ENCODE results near the gene OCEL1. TPM values are rescaled to one million over a fixed set of nuclear protein-coding genes. Genes with fewer than 3 reads are reported as not detected.

OCEL1 gene
- total and polyA plus RNA-seq, 2 donors (not counting 1 experiment from before 2014, with no cell fraction given) = 28.5 to 30.5 TPM

DNA sequence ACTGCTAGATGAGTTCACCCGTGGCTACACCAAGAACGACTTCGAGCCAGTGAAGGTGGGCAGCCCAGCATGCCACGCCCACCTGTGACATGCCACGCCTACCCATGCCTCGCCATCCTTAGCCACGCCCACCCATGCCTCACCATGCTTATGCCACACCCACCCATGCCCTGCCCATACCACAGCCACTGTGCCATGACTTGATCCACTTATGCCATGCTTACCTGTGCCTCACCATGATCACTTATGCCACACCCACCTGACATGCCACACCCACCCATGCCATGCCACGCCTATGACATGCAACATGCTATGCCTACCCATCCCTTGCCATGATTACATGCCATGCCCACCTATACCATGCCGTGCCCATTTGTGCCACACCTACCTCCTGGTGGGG lies 23.8 kb upstream of the OCEL1 start:
- Histone ChIP-seq H3K4me2 (replicated peaks; ENCODE audit: low read depth, low read length, poor library complexity, severe bottlenecking) (no peak overlapping the region), H3K9ac (ENCODE audit: low read length) (no peak overlapping the region), H3K79me2 (ENCODE audit: control insufficient read depth, insufficient read depth, low read length) (no peaks in the 10 kb centered on the region), H3K4me3 (ENCODE audit: control extremely low read depth in 1 of 5, extremely low read depth in 1 of 5, insufficient read depth in 1 of 5, low read depth in 2 of 5, low read length in 4 of 5) (no peak overlapping the region), H3K9me3 (ENCODE audit: control extremely low read depth in 1 of 3, control insufficient read depth in 2 of 3, insufficient read depth in 1 of 3, low read length in 2 of 3) (no peaks in the 10 kb centered on the region), H3K36me3 (replicated peaks in 1 of 2; ENCODE audit: control extremely low read depth in 1 of 2, control insufficient read depth in 1 of 2, extremely low read depth in 1 of 2, insufficient read depth in 2 of 2, low read length in 1 of 2) (peaks cover 4 to 78% of the 10 kb centered on the region in 2 experiments), H3K27ac (ENCODE audit: low read length in 2 of 2) (no peak overlapping the region), H2AFZ (ENCODE audit: insufficient read depth, low read depth, low read length, poor library complexity, severe bottlenecking) (no peak overlapping the region), H3K27me3 (replicated peaks in 1 of 4; ENCODE audit: control extremely low read depth in 1 of 4, control insufficient read depth in 3 of 4, insufficient read depth in 4 of 4, low read length in 3 of 4) (no peaks in the 10 kb centered on the region), H3K4me1 (ENCODE audit: control insufficient read depth in 2 of 2, insufficient read depth in 2 of 2, low read length in 2 of 2) (no peaks in the 10 kb centered on the region), H4K20me1 (ENCODE audit: control insufficient read depth, insufficient read depth, low read length, poor library complexity, severe bottlenecking) (no peaks in the 10 kb centered on the region)
- Mint-ChIP-seq H3K4me3 (no peak overlapping the region), H3K9me3 (ENCODE audit: insufficient read depth) (no peaks in the 10 kb centered on the region), H3K27ac (no peak overlapping the region), H3K27me3 (no peaks in the 10 kb centered on the region), H3K4me1 (peaks cover 3% of the 10 kb centered on the region)
- intact Hi-C loops (cut with micrococcal nuclease) = no loop called here
- POLR2A ChIA-PET = no interaction called here
- DNase-seq = no peak
- CTCF ChIA-PET = interaction anchor here (0.6 kb wide), 1 partner anchor 143 kb away, joined by 3 read pairs; no protein-coding TSS in a partner anchor
- 85% methylated on average over 8 of the region's 9 CpGs for WGBS (ENCODE audit: insufficient coverage)
- no peak for ATAC-seq (ENCODE audit: low read depth)
- TF ChIP-seq EZH2 (IDR thresholded peaks at IDR 0.05; ENCODE audit: borderline replicate concordance, insufficient read depth, low read depth, low read length, poor library complexity, severe bottlenecking) = no peak
- TF ChIP-seq, protein P1, sequence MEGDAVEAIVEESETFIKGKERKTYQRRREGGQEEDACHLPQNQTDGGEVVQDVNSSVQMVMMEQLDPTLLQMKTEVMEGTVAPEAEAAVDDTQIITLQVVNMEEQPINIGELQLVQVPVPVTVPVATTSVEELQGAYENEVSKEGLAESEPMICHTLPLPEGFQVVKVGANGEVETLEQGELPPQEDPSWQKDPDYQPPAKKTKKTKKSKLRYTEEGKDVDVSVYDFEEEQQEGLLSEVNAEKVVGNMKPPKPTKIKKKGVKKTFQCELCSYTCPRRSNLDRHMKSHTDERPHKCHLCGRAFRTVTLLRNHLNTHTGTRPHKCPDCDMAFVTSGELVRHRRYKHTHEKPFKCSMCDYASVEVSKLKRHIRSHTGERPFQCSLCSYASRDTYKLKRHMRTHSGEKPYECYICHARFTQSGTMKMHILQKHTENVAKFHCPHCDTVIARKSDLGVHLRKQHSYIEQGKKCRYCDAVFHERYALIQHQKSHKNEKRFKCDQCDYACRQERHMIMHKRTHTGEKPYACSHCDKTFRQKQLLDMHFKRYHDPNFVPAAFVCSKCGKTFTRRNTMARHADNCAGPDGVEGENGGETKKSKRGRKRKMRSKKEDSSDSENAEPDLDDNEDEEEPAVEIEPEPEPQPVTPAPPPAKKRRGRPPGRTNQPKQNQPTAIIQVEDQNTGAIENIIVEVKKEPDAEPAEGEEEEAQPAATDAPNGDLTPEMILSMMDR (IDR thresholded peaks at IDR 0.05) = no peak

- POLR2A ChIA-PET = interaction anchor here (0.6 kb wide), 2 partner anchors 100 to 241 kb away, joined by 4 read pairs; no protein-coding TSS in a partner anchor
- H2AFZ ChIP-seq (ENCODE audit: insufficient read depth, low read depth, low read length, poor library complexity, severe bottlenecking) = no peak overlapping the region
- ATAC-seq (ENCODE audit: low read depth) (no peak), DNase-seq (no peak)
- TF ChIP-seq, protein P1 (IDR thresholded peaks at IDR 0.05) = no peak
- TF ChIP-seq EZH2 (IDR thresholded peaks at IDR 0.05; ENCODE audit: borderline replicate concordance, insufficient read depth, low read depth, low read length, poor library complexity, severe bottlenecking) = no peak
- no peaks in the 10 kb centered on the region for H3K9me3 ChIP-seq (ENCODE audit: control extremely low read depth in 1 of 3, control insufficient read depth in 2 of 3, insufficient read depth in 1 of 3, low read length in 2 of 3)
- H3K27me3 Mint-ChIP-seq = no peaks in the 10 kb centered on the region
- CTCF ChIA-PET = interaction anchor here (0.7 kb wide), 1 partner anchor 1740 kb away, joined by 3 read pairs; no protein-coding TSS in a partner anchor
- no peak overlapping the region for H3K4me3 Mint-ChIP-seq
- intact Hi-C loops (cut with micrococcal nuclease) = no loop called here
- no peak overlapping the region for H3K4me2 ChIP-seq (replicated peaks; ENCODE audit: low read depth, low read length, poor library complexity, severe bottlenecking)
- H3K36me3 ChIP-seq (replicated peaks in 1 of 2; ENCODE audit: control extremely low read depth in 1 of 2, control insufficient read depth in 1 of 2, extremely low read depth in 1 of 2, insufficient read depth in 2 of 2, low read length in 1 of 2) = peaks cover 4 to 79% of the 10 kb centered on the region in 2 experiments
- H3K27me3 ChIP-seq (replicated peaks in 1 of 4; ENCODE audit: control extremely low read depth in 1 of 4, control insufficient read depth in 3 of 4, insufficient read depth in 4 of 4, low read length in 3 of 4) = no peaks in the 10 kb centered on the region
- no peak overlapping the region for H3K27ac Mint-ChIP-seq
- H3K27ac ChIP-seq (ENCODE audit: low read length in 2 of 2) = no peak overlapping the region
- H3K9ac ChIP-seq (ENCODE audit: low read length) = no peak overlapping the region
- H4K20me1 ChIP-seq (ENCODE audit: control insufficient read depth, insufficient read depth, low read length, poor library complexity, severe bottlenecking) = no peaks in the 10 kb centered on the region
- H3K4me1 Mint-ChIP-seq = peaks cover 3% of the 10 kb centered on the region
- H3K4me3 ChIP-seq (ENCODE audit: control extremely low read depth in 1 of 5, extremely low read depth in 1 of 5, insufficient read depth in 1 of 5, low read depth in 2 of 5, low read length in 4 of 5) = no peak overlapping the region
- no peaks in the 10 kb centered on the region for H3K4me1 ChIP-seq (ENCODE audit: control insufficient read depth in 2 of 2, insufficient read depth in 2 of 2, low read length in 2 of 2)
- WGBS (ENCODE audit: insufficient coverage) = 94% methylated on average over 17 of the region's 17 CpGs
- H3K9me3 Mint-ChIP-seq (ENCODE audit: insufficient read depth) = no peaks in the 10 kb centered on the region
- H3K79me2 ChIP-seq (ENCODE audit: control insufficient read depth, insufficient read depth, low read length) = no peaks in the 10 kb centered on the region
Measured at GRCh38 chr19:17202713-17203112, 23.3 kb upstream of the OCEL1 start.

Measured in B cell (primary cell).